ENCODE results near the gene EGR4. TPM values are rescaled to one million over a fixed set of nuclear protein-coding genes. Genes with fewer than 3 reads are reported as not detected.

EGR4 gene
- total RNA-seq, 1 donor from 2014 or later = 0.10 TPM

DNA sequence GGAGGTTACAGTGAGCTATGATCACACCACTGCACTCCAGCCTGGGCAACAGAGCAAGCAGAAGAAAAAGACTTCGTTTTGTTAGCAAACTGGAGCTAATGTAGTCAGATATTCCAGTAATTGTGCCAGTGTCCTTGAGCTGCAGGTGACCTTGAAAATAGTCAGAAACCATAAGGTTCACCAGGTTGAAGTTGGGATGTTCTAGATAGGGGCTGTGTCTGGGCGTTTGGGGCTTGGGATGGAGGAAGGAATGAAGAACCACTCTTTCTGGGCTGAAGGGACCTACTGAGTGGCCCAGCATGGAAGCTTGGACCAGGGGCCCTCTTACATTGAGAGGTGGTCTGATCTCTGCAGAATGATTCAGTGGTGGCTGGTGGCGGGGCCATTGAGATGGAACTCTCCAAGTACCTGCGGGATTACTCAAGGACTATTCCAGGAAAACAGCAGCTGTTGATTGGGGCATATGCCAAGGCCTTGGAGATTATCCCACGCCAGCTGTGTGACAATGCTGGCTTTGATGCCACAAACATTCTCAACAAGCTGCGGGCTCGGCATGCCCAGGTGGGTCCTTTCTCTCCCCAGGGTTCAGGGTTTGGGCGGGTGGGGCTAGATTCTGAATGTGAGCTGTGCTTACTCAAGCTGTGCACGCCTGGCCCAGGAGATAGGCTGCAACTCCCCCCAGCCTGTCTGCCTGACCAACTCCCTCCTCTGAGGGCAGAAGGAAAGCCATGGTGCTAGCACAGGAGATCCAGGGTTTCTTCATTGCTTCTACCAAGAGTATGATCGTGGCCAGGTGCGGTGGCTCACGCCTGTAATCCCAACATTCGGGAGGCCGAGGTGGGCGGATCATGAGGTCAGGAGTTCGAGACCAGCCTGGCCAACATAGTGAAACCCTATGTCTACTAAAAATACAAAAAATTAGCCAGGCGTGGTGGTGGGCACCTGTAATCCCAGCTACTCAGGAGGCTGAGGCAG, 42.2 kb downstream of the EGR4 start:
- no peak for DNase-seq

DNA sequence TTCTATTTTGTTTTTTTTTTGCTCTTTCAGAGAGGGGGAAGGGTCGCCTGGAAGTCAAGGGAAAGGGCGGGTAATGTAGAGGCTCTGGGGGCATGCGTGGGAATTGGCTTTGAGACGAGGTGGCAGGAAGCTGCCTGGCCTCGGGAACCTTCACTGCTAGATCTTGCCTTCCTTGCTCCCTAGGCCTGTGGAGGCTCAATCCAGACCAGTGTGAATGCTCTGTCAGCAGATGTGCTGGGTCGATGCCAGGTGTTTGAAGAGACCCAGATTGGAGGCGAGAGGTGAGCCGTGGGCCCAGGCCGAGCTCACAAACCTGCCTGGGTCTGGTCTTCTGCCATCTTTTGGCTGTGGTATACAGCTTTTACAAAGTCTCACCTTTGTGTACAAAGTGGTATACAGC, 43.7 kb downstream of the EGR4 start:
- DNase-seq = no peak

DNA sequence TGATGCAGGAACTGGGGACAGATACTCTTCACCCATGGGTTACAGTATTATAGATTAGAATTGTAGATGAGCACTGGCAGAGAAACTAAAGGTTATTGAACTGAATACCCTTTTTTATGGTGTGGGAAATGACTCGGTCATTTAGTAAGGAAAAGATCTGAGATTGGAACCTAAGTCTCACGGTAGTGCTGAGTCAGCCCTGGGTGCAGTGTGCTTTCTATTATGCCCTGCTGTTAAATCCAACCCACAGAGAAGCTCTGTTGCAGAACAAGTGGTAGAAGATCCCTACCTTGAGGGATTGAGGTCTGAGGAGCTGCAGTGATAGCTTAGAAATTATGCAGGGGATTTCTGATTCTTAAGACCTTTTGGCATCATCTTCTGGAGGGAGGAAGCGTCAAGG, 46.5 kb downstream of the EGR4 start:
- DNase-seq = no peak

DNA sequence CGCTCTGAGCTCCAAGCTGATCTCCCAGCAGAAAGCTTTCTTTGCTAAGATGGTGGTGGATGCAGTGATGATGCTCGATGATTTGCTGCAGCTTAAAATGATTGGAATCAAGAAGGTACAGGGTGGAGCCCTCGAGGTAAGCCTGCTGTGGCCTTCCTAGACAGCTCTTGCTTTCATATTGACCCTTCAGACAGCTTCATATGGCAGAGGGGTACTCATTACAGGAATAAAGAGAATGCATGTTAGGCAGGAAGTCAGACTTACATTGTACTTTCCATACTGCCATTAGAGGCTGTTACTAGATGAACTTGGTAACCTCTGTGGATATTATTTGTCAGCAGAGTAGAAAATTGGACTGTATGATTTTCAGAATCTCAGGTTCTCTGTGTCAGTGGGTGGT, 48.8 kb downstream of the EGR4 start:
- DNase-seq = no peak

DNA sequence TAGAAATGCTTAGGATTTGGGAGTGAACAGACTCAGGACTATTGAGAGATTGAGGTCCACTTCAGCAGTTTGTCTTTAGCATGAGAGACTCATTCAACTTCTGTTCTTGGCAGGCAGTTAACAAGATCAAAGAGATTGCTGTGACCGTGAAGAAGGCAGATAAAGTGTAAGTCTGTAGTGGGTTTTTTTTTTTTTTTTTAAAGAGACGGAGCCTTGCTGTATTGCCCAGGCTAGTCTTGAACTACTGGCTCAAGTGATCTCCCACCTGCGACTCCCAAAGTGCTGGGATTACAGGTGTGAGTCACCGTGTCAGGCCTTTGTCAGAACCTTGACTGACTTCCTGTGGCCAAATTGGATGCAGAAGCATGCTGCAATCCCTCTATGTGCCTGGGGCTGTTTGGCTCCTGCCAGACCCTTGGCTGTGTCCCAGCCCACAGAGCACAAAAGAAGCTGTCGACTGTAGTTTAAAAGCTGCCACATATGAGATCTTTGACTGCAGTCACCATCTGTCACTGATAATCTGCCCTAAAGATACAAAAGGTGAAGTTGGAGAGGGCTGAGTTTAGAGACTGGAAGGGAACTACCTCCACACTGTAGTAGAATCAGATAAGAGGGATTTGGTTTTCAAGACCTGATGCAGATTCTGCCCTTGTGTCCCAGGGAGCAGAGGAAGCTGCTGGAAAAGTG, 49.3 kb downstream of the EGR4 start:
- DNase-seq = no peak

Small RNA genes within 50 kb of the gene (small RNA-seq; reads per million reads assigned to genes)
- gene RNU6-111P (ENCODE audit: low replicate concordance) = not detected

Other genes starting within 250 kb of the EGR4 start
- gene SFXN5, start 221.8 kb downstream of the EGR4 start, total RNA-seq = 5.1 TPM
- 9.9 TPM for gene RAB11FIP5, start 180.6 kb downstream of the EGR4 start, total RNA-seq
- gene NOTO, start 91.0 kb downstream of the EGR4 start, total RNA-seq = not detected
- 15.3 TPM for gene SMYD5, start 79.3 kb downstream of the EGR4 start, total RNA-seq
- 9.0 TPM for gene PRADC1, start 60.3 kb downstream of the EGR4 start, total RNA-seq
- 124 TPM for gene CCT7, start 59.2 kb downstream of the EGR4 start, total RNA-seq
- 0.79 TPM for gene FBXO41, start 9.1 kb downstream of the EGR4 start, total RNA-seq
- gene ALMS1, start 92.3 kb upstream of the EGR4 start, total RNA-seq = 30.8 TPM